HEK293 (cell line): ENCODE measurements around the gene DNAJC7.

Source experiments
- KLF9 ChIP-seq: fragments of 450-650 bp; formaldehyde crosslinking; IDR thresholded peaks from 2 replicates; pipeline ENCODE4 v1.5.1; 2016; ENCODE audit warnings: missing biosample characterization, missing genetic modification characterization, low read depth
- MZF1 ChIP-seq: fragments of 450-650 bp; formaldehyde crosslinking; IDR thresholded peaks from 2 replicates; pipeline ENCODE4 v1.5.1; 2017; ENCODE audit warnings: missing biosample characterization, missing genetic modification characterization, borderline replicate concordance
- PRDM4 ChIP-seq: fragments of 450-650 bp; formaldehyde crosslinking; IDR thresholded peaks from 2 replicates; pipeline ENCODE4 v1.5.1; 2017; ENCODE audit warnings: missing biosample characterization, missing genetic modification characterization
- SP3 ChIP-seq: fragments of 450-650 bp; formaldehyde crosslinking; IDR thresholded peaks from 2 replicates; pipeline ENCODE4 v1.5.1; 2016; ENCODE audit warnings: missing biosample characterization, missing genetic modification characterization
- TRIM28 ChIP-seq: IDR thresholded peaks from 2 replicates; pipeline ENCODE4 v1.6.1; 2011; ENCODE audit warnings: low read length, control low read depth, borderline replicate concordance
- ZBTB11 ChIP-seq: fragments of 450-650 bp; formaldehyde crosslinking; conservative IDR thresholded peaks from 2 replicates; pipeline ENCODE4 v1.5.1; 2016; ENCODE audit warnings: low read depth, missing biosample characterization, missing genetic modification characterization
- ZBTB20 ChIP-seq: fragments of 450-650 bp; formaldehyde crosslinking; IDR thresholded peaks from 2 replicates; pipeline ENCODE4 v1.5.1; 2016; ENCODE audit warnings: missing biosample characterization, missing genetic modification characterization
- ZBTB26 ChIP-seq: fragments of 450-650 bp; formaldehyde crosslinking; optimal IDR thresholded peaks from 2 replicates; pipeline ENCODE3; 2016; ENCODE audit warnings: missing biosample characterization, mild to moderate bottlenecking, missing genetic modification characterization
- ZBTB7A ChIP-seq: fragments of 450-650 bp; formaldehyde crosslinking; IDR thresholded peaks from 2 replicates; pipeline ENCODE4 v1.5.1; 2016; ENCODE audit warnings: low read depth, missing biosample characterization, missing genetic modification characterization
- ZFP3 ChIP-seq: fragments of 450-650 bp; formaldehyde crosslinking; IDR thresholded peaks from 2 replicates; pipeline ENCODE4 v1.5.1; 2016; ENCODE audit warnings: low read depth, missing biosample characterization, missing genetic modification characterization
- ZFP69B ChIP-seq: fragments of 450-650 bp; formaldehyde crosslinking; IDR thresholded peaks from 2 replicates; pipeline ENCODE4 v1.5.1; 2016; ENCODE audit warnings: missing biosample characterization, missing genetic modification characterization
- ZNF157 ChIP-seq: fragments of 450-650 bp; formaldehyde crosslinking; IDR thresholded peaks from 2 replicates; pipeline ENCODE4 v1.5.1; 2016; ENCODE audit warnings: missing biosample characterization, missing genetic modification characterization
- ZNF16 ChIP-seq: fragments of 450-650 bp; formaldehyde crosslinking; IDR thresholded peaks from 2 replicates; pipeline ENCODE4 v1.5.1; 2016; ENCODE audit warnings: low read depth, missing biosample characterization, missing genetic modification characterization
- ZNF239 ChIP-seq: fragments of 450-650 bp; formaldehyde crosslinking; IDR thresholded peaks from 2 replicates; pipeline ENCODE4 v1.5.1; 2016; ENCODE audit warnings: missing biosample characterization, missing genetic modification characterization
- ZNF354C ChIP-seq: fragments of 450-650 bp; formaldehyde crosslinking; IDR thresholded peaks from 2 replicates; pipeline ENCODE4 v1.5.1; 2016; ENCODE audit warnings: missing biosample characterization, missing genetic modification characterization, low read depth, borderline replicate concordance
- ZNF391 ChIP-seq: fragments of 450-650 bp; formaldehyde crosslinking; IDR thresholded peaks from 2 replicates; pipeline ENCODE4 v1.5.1; 2016; ENCODE audit warnings: low read depth, missing biosample characterization, missing genetic modification characterization, borderline replicate concordance
- ZNF449 ChIP-seq: fragments of 450-650 bp; formaldehyde crosslinking; IDR thresholded peaks from 2 replicates; pipeline ENCODE4 v1.5.1; 2017; ENCODE audit warnings: missing biosample characterization, mild to moderate bottlenecking, missing genetic modification characterization, moderate library complexity
- ZNF501 ChIP-seq: fragments of 450-650 bp; formaldehyde crosslinking; IDR thresholded peaks from 2 replicates; pipeline ENCODE4 v1.5.1; 2016; ENCODE audit warnings: missing biosample characterization, missing genetic modification characterization
- ZNF549 ChIP-seq: fragments of 450-650 bp; IDR thresholded peaks from 2 replicates; pipeline ENCODE4 v1.5.1; 2018; ENCODE audit warnings: missing biosample characterization, missing genetic modification characterization, mild to moderate bottlenecking, inconsistent platforms, moderate library complexity
- ZNF600 ChIP-seq: fragments of 450-650 bp; formaldehyde crosslinking; IDR thresholded peaks from 2 replicates; pipeline ENCODE4 v1.5.1; 2016; ENCODE audit warnings: missing biosample characterization, missing genetic modification characterization
- ZNF629 ChIP-seq: fragments of 450-650 bp; formaldehyde crosslinking; IDR thresholded peaks from 2 replicates; pipeline ENCODE4 v1.5.1; 2017; ENCODE audit warnings: missing biosample characterization, missing genetic modification characterization
- ZNF658 ChIP-seq: fragments of 450-650 bp; formaldehyde crosslinking; IDR thresholded peaks from 2 replicates; pipeline ENCODE4; 2016; ENCODE audit warnings: missing biosample characterization, missing genetic modification characterization
- ZNF692 ChIP-seq: fragments of 450-650 bp; formaldehyde crosslinking; IDR thresholded peaks from 2 replicates; pipeline ENCODE4 v1.5.1; 2016; ENCODE audit warnings: missing biosample characterization, missing genetic modification characterization
- ZNF707 ChIP-seq: fragments of 450-650 bp; formaldehyde crosslinking; IDR thresholded peaks from 2 replicates; pipeline ENCODE4 v1.5.1; 2016; ENCODE audit warnings: missing biosample characterization, missing genetic modification characterization
- ZNF747 ChIP-seq: fragments of 450-650 bp; formaldehyde crosslinking; IDR thresholded peaks from 2 replicates; pipeline ENCODE4 v1.5.1; 2016; ENCODE audit warnings: missing biosample characterization, missing genetic modification characterization
- ZNF843 ChIP-seq: fragments of 450-650 bp; formaldehyde crosslinking; IDR thresholded peaks from 2 replicates; pipeline ENCODE4 v1.5.1; 2016; ENCODE audit warnings: missing biosample characterization, missing genetic modification characterization
- ZSCAN16 ChIP-seq: fragments of 450-650 bp; formaldehyde crosslinking; IDR thresholded peaks from 2 replicates; pipeline ENCODE4 v1.5.1; 2016; ENCODE audit warnings: missing biosample characterization, missing genetic modification characterization
- ZSCAN5A ChIP-seq: fragments of 450-650 bp; formaldehyde crosslinking; IDR thresholded peaks from 2 replicates; pipeline ENCODE4 v1.5.1; 2016; ENCODE audit warnings: missing biosample characterization, missing genetic modification characterization

DNAJC7 gene

GRCh38 chr17:41930009-41930832 is 87.0 kb downstream of the DNAJC7 start, which contains the start of gene ODAD4 (continued):
- TF ChIP-seq ZNF354C (tag by site-specific recombination) = no peak
- TF ChIP-seq ZSCAN5A (tag by site-specific recombination) = peak; percentile 27; the same call in 1 of the 2 replicates
- TF ChIP-seq PRDM4 (tag by site-specific recombination) = no peak
- peak; percentile 43; the same call in 1 of the 2 replicates for TF ChIP-seq KLF9 (tag by site-specific recombination)
- TF ChIP-seq ZNF549 = no peak
- TF ChIP-seq ZBTB11 (tag by site-specific recombination) = peak; percentile 80
- TF ChIP-seq SP3 = peak; percentile 63; the same call in 1 of the 2 replicates
- TF ChIP-seq TRIM28 = peak; percentile 98
- TF ChIP-seq ZNF843 = peak; percentile 51; the same call in 1 of the 2 replicates
- TF ChIP-seq ZSCAN16 (tag by site-specific recombination) = peak; percentile 34; the same call in 1 of the 2 replicates
- TF ChIP-seq ZNF449 (tag by site-specific recombination) = peak; percentile 75
- TF ChIP-seq ZNF391 (tag by site-specific recombination) = peak; percentile 60; the same call in 1 of the 2 replicates
- peak; percentile 99 for TF ChIP-seq ZNF600 (tag by site-specific recombination)
- peak; percentile 70; the same call in 1 of the 2 replicates for TF ChIP-seq ZNF692 (tag by site-specific recombination)
- TF ChIP-seq ZNF658 (tag by site-specific recombination) = no peak
- peak; percentile 63; the same call in 1 of the 2 replicates for TF ChIP-seq MZF1 (tag by site-specific recombination)
- no peak; the same call in 1 of the 2 replicates for TF ChIP-seq ZFP3 (tag by site-specific recombination)
- no peak for TF ChIP-seq ZBTB7A (tag by site-specific recombination)
- TF ChIP-seq ZNF629 (tag by site-specific recombination) = peak; percentile 83
- peak; percentile 73; the same call in 1 of the 2 replicates for TF ChIP-seq ZFP69B (tag by site-specific recombination)
- peak; percentile 93 for TF ChIP-seq ZNF501 (tag by site-specific recombination)
- no peak for TF ChIP-seq ZNF747
- peak; percentile 46 for TF ChIP-seq ZNF16 (tag by site-specific recombination)
- peak; percentile 61 for TF ChIP-seq ZBTB26 (tag by site-specific recombination)
- TF ChIP-seq ZNF157 (tag by site-specific recombination) = no peak
- no peak for TF ChIP-seq ZNF707 (tag by site-specific recombination)
- TF ChIP-seq ZNF239 (tag by site-specific recombination) = 0 out of 2 replicates have a peak, but pooled peaks have one; percentile 46
- TF ChIP-seq ZBTB20 (tag by site-specific recombination) = peak; percentile 88
